ENCODE measurements around the gene KCTD15.

Gene KCTD15

GRCh38 chr19:33772102-33772857 lies 24.4 kb upstream of the KCTD15 start:
- no peak for DNase-seq

- DNase-seq = no peak
Observed at GRCh38 chr19:33772858-33773180, 23.9 kb upstream of the KCTD15 start.

GRCh38 chr19:33773704-33774624 lies 22.7 kb upstream of the KCTD15 start:
- no peak for DNase-seq

DNA sequence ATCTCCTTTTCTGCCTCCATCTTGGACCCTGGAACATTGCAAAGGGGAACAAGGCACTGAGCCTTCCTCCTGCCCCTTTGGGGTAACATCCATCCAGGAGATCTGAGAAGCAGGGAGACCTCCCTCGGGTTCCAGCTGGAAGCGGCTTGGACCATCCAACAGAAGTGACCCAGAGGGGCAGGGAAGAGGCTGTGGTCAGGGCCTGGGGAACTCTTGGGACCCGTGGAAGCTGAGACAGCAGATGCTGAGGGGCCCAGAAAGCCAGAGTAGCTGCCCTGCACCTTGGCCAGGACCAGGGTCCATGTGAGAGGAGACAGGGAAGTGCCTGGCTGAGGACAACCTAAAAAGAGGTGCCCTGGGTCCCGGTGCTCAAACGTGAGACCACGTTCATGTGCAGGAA lies 21.9 kb upstream of the KCTD15 start:
- no peak for DNase-seq

- DNase-seq = no peak
Observed at GRCh38 chr19:33775731-33776487, 20.8 kb upstream of the KCTD15 start.

DNA sequence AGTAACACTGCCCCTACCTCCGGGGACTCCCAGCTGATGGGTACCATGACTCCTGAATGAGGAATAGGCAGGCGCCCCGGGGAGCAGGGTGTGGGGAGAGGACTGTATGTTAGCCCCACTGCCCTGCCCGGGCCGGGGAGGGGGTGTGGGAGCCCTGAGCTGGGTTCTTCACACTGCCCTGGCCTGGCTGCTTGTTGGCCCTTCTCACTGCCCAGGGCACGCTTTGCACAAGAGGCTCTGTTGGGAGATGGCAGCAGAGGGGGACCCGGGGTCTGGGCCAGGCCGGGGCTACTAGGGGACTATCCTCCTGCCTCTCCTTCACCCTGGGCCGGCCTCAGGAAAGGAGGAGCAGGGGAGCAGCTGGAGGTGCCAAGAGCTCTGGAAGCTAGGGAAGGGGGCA lies 19.3 kb upstream of the KCTD15 start:
- DNase-seq = no peak

DNA sequence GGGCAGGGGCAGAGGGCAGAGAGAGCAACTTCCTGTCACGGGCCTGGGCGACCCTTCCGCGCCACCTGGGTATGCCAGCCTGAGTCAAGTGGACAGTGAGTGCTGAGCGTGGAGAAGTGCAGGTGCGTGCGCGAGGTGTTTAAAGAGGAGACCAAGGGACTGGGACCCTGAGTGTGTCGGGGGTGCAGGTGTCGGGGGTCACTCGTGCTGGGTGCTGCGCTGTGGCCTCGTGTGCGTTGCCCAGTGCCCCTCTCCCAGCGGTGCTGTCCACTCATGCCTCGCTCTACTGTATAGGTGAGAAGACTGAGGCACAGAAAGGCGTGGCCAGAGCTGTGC lies 18.9 kb upstream of the KCTD15 start:
- DNase-seq = no peak

DNA sequence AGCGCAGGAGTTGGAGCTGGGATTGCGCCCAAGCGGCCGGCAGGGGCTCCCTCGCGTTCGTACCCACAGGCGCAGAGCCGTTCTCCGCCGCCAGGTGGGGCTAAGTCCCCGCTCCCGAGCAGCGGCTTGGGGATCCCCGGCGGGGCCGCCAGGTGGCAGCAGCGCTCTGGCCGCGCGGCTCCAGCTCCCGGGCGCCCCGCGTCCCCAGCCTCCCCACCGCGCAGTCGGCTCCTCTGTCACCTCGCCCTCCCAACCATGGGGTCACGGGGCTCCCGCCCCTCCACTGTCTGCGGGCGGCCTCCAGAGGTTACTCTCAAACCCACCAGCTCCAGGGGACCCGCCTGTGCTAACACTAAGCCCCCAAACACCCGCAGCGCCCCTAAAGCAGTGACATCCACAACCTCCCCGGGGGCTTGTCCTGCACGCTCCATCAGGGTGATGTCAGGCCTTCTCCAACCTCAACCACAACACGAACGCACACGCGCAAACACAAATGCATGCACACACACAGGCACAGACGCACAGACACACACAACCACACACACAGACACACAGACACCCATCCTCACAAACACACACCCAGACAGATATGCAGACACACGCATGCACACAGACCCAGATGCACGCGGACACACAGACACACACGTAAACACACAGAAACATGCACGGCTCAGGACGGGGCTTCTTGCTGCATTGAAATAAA lies 18.4 kb upstream of the KCTD15 start:
- DNase-seq = peak; percentile 99

DNA sequence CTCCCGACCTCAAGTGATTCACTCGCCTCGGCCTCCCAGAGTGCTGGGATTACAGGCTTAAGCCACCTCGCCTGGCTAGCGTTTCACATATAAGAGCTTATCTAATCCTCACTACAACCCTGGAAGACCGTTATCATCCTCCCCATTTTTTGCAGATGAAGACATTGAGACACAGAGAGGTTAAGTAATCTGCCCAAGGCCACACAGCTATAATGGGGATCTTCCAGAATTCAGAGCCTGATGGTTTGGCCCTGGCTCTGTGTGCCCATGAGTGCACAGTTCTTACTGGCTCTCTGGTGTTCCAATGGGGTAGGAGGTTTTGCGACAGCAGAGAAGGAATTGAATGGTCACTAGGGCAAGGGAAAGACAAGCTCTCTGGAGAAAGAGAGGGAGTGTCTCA lies 16.8 kb upstream of the KCTD15 start:
- DNase-seq = no peak

DNA sequence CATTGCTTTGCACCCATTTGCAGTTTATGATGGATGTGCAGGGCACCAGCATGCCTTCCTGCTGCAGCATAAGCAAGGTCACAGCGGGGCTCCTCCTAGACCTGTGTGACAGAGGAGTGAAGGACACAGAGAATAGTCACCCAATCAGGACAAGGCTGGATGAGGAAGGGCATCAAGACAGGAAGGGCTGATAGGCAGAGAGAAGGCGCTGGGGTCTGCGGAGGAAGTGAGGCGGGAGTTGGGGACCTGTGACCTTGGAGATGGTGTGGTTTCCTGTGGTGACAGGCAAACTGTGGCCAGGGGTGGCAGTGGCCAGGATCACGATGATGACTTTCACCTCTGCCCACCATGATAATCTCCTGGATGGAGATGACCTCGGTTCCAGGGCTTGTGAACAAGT lies 16.4 kb upstream of the KCTD15 start:
- no peak for DNase-seq

DNA sequence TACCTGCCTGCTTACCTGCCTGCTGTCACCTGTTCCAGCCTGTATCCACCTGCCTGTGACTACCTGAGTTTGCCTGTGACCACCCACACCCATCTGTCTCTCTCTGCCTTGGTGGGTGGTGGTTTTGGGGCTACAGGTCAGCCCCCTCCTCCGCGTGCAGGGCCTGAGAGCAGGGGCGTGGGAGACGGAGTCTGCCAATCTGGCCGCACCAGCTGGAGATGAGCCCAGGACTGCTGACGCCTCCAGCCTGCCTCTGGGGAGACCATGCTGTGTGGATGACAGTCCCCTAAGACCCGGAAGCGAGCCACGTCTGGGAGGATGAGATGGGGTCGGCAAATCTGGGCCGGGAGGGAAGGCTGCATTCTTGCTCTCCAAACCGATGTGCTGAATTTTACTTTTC lies 15.9 kb upstream of the KCTD15 start:
- DNase-seq = no peak

- no peak for DNase-seq
Observed at GRCh38 chr19:33781415-33781935, 15.2 kb upstream of the KCTD15 start.

DNA sequence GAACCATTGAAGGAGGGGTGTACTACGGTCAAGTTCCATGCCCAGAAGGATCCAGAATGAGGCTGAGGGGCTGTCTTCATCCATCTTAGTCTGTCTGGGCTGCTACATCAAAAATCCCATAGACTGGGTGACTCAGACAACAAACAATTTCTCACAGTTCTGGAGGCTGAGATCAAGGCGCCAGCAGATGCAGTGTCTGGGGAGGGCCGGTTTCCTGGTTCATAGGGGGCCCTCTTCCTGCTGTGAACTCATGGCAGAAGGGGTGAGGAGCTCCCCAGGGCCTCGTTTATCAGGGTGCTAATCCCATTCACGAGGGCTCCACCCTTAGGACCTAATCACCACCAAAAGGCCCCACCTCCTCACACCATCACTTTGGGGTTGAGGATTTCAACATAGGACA lies 14.7 kb upstream of the KCTD15 start:
- no peak for DNase-seq

DNA sequence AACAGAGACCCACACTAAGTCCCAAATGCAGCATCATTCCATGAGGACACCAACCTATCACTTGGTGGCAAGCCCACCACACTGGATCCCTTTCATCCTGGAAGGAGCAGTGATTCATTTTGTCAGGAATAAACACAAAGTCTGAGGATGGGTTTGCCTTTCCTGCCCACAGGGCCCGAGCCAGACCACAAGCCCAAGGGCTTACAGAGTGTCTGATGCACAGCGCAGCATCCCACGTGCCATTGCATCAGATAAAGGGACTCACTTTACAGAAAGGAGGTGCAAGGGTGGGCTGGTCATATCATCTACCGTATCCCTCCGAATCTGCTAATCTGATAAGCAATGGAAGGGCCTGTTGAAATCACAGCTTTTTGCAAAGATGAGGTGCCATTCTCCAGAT lies 12.2 kb upstream of the KCTD15 start:
- no peak for DNase-seq

DNA sequence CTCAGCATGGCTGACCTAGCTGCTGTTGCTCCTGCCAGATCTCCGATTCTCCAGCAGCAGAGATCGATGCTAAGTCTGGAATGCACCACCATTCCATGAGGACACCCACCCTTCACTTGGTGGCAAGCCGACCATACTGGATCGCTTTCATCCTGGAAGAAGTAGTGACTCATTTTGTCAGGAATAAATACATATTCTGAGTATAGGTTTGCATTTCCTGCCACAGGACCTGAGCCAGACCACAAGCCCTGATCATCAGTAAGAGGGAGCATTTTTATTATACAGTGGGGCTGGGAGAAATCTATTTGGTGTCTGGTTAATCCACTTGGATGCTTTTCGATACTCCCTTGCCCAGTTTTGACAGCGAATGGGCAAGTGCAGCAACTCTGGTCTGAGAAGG lies 10.9 kb upstream of the KCTD15 start:
- DNase-seq = no peak

- DNase-seq = no peak
Observed at GRCh38 chr19:33788676-33789075, 8.0 kb upstream of the KCTD15 start.

GRCh38 chr19:33789344-33789743 lies 7.3 kb upstream of the KCTD15 start:
- DNase-seq = no peak

- DNase-seq = peak; percentile 83
Observed at GRCh38 chr19:33794683-33795369, 1.8 kb upstream of the KCTD15 start.

- DNase-seq = peak; percentile 99
Observed at GRCh38 chr19:33795370-33796163, 1.1 kb upstream of the KCTD15 start.

DNA sequence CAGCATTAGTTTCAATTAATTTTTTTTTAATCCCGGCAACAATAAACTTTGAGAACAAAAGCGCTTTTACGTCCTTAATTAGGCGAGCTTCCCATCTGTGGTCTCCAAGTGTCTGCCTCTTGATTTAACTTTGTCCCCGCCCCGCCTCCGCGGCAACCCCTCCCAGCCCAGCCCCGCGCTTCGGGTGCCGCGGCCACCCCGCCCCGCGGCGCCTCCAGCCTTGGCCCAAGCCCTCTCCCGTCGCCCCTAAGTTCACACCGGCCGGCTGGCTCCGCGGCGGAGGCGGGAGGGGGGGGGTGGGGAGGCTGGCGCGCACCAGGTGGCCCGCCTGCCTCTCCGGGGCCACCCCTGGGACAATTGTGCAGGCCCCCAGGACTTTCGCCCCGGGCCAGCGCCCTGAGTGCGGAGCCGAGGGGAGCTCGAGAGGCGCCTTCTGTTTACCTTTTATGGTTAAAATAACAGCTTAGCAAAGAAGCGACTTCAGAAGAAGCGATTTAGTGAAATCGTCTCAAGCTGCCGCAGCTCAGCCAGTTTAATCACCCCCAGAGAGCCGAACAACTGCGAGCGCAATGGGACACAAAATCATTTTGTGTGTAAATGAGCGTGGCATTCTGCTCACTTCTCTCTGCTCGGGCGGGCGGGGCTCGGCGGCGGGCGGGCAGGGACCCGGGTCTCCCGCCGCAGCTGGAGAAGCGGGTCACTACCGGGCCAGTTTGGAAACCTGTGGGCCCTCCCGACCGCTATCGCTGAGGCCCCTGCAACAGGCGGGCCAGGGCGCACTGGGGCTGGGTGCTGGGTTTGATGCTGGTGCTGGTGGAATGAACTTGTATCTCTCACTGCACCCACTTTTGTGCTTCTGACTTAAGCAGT lies 1.4 kb downstream of the KCTD15 start:
- DNase-seq = no peak

All from NCI-H2227 treated with DMSO at 0.1 percent for 48 hours (cell line).